Gastrocnemius medialis (tissue), 4 donors: Measurements from ENCODE around the gene ETV6. TPM values are rescaled to one million over a fixed set of nuclear protein-coding genes. Genes with fewer than 3 reads are reported as not detected.

Experiments used
- ATAC-seq, 2 donors: fragments of 150-250 bp; one replicate each; pipeline ENCODE4 v1.9.1; 2016
- DNase-seq, 2 donors: peaks; one replicate each; pipeline ENCODE4 v3.0.0-alpha.2; 2019
- H3K27ac ChIP-seq, 4 donors: fragments of 200-600 bp; sonication (generic); 1 replicate in 1 of 4; 2 replicates in 3 of 4; pipeline ENCODE4 v1.5.1; 2016 to 2018; ENCODE audit warnings: mild to moderate bottlenecking in 2 of 4, moderate library complexity in 1 of 4
- H3K27me3 ChIP-seq, 3 donors: fragments of 200-600 bp; sonication (generic) in 2 of 3; 1 replicate in 1 of 3; 2 replicates in 2 of 3; pipeline versions ENCODE4 v1.5.1 to v1.6.0; 2016 to 2019; ENCODE audit warnings: mild to moderate bottlenecking in 1 of 3, moderate library complexity in 1 of 3
- H3K36me3 ChIP-seq, 2 donors: fragments of 200-600 bp; sonication (generic) in 1 of 2; one replicate each; pipeline ENCODE4 v1.5.1; 2017 to 2018
- H3K4me1 ChIP-seq, 2 donors: fragments of 200-600 bp; sonication (generic) in 1 of 2; one replicate each; pipeline ENCODE4 v1.5.1; 2016 to 2017; ENCODE audit warnings: mild to moderate bottlenecking in 2 of 2
- H3K4me3 ChIP-seq, 4 donors: fragments of 200-600 bp; sonication (generic) in 3 of 4; 1 replicate in 1 of 4; 2 replicates in 3 of 4; pipeline ENCODE4 v1.5.1; 2016 to 2019; ENCODE audit warnings: mild to moderate bottlenecking in 2 of 4
- H3K9me3 ChIP-seq, 3 donors: fragments of 200-600 bp; sonication (generic) in 2 of 3; 1 replicate in 1 of 3; 2 replicates in 2 of 3; pipeline ENCODE4 v1.5.1; 2016 to 2019
- POLR2A ChIP-seq, 2 donors: fragments of 450-650 bp; IDR thresholded peaks; one replicate each; pipeline ENCODE4 v1.6.1; 2017; ENCODE audit warnings: antibody characterized with exemption in 2 of 2, mild to moderate bottlenecking in 2 of 2, moderate library complexity in 2 of 2
- in situ Hi-C, 4 donors: fragments of 200-750 bp; cut with MboI; loops; one replicate each; pipeline versions ENCODE4 v1.15.0 to v1.8.0; 2017; ENCODE audit warnings: low sequenced_read_pairs in 4 of 4
- intact Hi-C: fragments of 100-400 bp; cut with DNase I; formaldehyde crosslinking; loops from one replicate; pipeline ENCODE4 v1.15.1; 2023; ENCODE audit warnings: low total_unique reads
- total RNA-seq, 4 donors: library from RNA; depleted of rRNA; stranded (reverse); fragments of >200 nt; gene quantifications; one replicate each; pipeline versions ENCODE4 v1.1.0 to v1.2.3, GENCODE V29; 2016
- TF ChIP-seq, protein P1 (sequence below), 5 experiments: fragments of 450-650 bp in 3 of 5; fragments of 200-600 bp in 2 of 5; sonication (generic) in 2 of 5; IDR thresholded peaks in 4 of 5; conservative IDR thresholded peaks in 1 of 5; 1 replicate in 4 of 5; 2 replicates in 1 of 5; pipeline ENCODE4 v1.5.1; 2016 to 2019; ENCODE audit warnings: antibody characterized with exemption in 5 of 5, mild to moderate bottlenecking in 3 of 5, moderate library complexity in 3 of 5

Gene ETV6
- total RNA-seq, 4 donors from 2014 or later, result 2.8 to 5.9 (median 3.3) TPM

DNA sequence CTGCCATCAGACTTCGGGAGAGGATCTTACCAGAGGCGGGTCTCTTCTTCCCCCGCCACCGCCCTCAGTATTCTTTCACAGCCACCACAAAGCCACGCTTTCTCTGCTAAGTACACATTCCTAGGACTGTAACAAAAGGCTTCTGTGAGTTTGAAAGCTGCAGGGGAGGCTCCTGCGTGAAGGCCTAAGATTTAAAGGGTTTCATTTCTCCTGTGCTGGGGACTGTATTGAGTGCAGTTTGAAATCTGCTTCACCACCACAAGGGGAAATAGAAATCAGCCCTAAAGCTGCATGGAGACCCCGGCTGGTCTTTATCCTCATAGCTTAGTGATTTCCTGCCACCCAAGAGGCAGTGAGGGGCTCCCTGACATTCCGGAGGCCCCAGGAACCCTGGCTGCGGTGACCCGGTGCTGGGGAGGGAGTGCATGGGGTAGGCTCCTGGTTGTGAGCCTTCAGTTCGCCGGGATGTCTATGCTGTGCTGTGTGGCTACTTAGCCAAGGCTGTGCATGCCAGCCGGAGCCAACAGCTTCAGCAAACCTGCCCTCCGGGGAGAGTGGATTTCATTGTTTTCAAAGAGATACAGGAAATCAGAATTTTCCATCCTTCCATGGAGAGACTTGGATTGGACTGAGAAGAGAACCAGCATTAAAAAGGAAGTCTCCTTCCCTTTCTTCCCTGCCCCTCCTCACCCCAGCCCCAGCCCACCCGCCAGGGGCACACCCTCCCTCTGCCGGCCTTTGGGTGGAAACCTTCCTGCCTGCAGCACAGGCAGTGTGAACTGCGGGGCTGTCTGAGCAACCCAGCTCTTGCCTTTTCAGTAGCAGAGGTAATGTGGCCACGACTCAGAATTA, 163.3 kb downstream of the ETV6 start:
- H3K4me3 ChIP-seq, result peak overlapping the region; percentile 7 to 39 (median 16)
- no peaks in the 10 kb centered on the region for H3K36me3 ChIP-seq
- in situ Hi-C loops (no loop called here), intact Hi-C loops (no loop called here)
- H3K27me3 ChIP-seq, result no peaks in the 10 kb centered on the region
- H3K4me1 ChIP-seq, result peaks cover 25 to 27% of the 10 kb centered on the region in 2 donors
- no peaks in the 10 kb centered on the region for H3K9me3 ChIP-seq
- TF ChIP-seq, protein P1, sequence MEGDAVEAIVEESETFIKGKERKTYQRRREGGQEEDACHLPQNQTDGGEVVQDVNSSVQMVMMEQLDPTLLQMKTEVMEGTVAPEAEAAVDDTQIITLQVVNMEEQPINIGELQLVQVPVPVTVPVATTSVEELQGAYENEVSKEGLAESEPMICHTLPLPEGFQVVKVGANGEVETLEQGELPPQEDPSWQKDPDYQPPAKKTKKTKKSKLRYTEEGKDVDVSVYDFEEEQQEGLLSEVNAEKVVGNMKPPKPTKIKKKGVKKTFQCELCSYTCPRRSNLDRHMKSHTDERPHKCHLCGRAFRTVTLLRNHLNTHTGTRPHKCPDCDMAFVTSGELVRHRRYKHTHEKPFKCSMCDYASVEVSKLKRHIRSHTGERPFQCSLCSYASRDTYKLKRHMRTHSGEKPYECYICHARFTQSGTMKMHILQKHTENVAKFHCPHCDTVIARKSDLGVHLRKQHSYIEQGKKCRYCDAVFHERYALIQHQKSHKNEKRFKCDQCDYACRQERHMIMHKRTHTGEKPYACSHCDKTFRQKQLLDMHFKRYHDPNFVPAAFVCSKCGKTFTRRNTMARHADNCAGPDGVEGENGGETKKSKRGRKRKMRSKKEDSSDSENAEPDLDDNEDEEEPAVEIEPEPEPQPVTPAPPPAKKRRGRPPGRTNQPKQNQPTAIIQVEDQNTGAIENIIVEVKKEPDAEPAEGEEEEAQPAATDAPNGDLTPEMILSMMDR (IDR thresholded peaks at IDR 0.05 in 4 of 5, conservative IDR thresholded peaks at IDR 0.05 in 1 of 5), result no peak
- no peak for TF ChIP-seq POLR2A (IDR thresholded peaks at IDR 0.05)
- DNase-seq (no peak), ATAC-seq (peak; percentile 36 to 57)
- peak overlapping the region; percentile 22 to 59 (median 48) for H3K27ac ChIP-seq

DNA sequence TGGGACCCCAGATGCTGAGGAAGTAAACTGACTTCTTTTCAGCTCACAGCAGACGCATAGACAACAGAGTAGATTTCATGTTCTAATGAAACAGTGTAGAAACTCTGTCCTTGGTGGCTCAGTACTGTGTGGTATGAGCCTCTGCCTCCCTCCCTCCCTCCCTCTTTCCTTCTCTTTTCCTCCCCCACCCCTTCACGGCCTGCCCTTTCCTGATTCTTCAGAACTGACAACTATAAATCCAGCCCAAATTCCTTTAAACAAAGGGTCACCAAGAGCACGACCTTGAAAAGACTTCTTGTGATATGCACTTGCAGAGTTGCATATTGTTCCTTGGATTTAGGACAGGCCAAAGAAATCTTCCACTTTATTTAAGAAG, 164.0 kb downstream of the ETV6 start:
- peak overlapping the region in 2 of 4 donors; percentile 23 to 39 for H3K4me3 ChIP-seq
- H3K27me3 ChIP-seq, result no peaks in the 10 kb centered on the region
- intact Hi-C loops, result no loop called here

DNA sequence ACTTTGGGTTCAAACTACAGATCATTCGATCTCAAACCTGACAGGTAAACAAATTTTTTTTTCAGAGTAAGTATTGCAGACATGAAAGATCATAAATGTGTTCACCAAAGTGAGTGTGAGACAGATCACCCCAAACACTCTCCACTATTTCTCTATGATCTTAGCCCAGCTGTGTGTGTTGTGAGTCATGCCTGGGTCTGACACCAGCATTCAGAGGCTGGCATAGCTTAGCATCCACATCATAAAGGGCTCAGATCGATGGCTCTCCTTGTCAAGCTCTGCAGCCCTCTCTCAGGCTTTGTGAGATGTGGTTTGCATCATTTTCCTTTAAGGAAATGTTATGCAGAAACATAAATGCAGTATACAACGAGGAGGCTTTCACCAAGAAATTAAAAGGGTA, 164.9 kb downstream of the ETV6 start:
- ATAC-seq, result no peak

More for the DNA sequence above, 164.0 kb downstream of the ETV6 start:
- DNase-seq (no peak), ATAC-seq (peak in 1 of 2 donors; percentile 25)
- TF ChIP-seq POLR2A (IDR thresholded peaks at IDR 0.05), result no peak
- TF ChIP-seq, protein P1 (IDR thresholded peaks at IDR 0.05 in 4 of 5, conservative IDR thresholded peaks at IDR 0.05 in 1 of 5), result no peak
- no peaks in the 10 kb centered on the region for H3K36me3 ChIP-seq
- peaks cover 25 to 27% of the 10 kb centered on the region in 2 donors for H3K4me1 ChIP-seq
- peak overlapping the region; percentile 22 to 59 (median 48) for H3K27ac ChIP-seq
- no peaks in the 10 kb centered on the region for H3K9me3 ChIP-seq
- in situ Hi-C loops, result no loop called here

DNA sequence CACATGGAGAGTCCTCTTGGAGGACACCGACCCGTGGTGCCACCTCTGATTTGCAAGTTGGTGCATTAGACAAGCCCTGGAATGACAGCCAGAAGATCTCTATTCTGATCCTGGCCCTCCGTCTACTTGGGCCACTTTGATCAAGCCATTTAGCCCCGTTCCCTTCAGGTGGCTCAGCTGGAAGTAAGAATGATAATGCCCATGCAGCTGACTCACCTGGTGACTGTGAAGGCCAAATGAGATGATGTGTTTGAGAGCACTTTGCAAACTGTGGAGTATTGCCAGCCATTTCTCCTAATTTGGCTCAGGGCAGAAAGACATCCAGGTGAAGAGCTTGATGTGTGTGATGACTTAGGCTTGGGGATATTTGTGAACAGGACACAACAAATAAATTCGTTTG, 165.9 kb downstream of the ETV6 start:
- Histone ChIP-seq H3K4me3 (no peak overlapping the region), H3K27ac (no peak overlapping the region), H3K36me3 (no peaks in the 10 kb centered on the region), H3K9me3 (no peaks in the 10 kb centered on the region), H3K27me3 (no peaks in the 10 kb centered on the region), H3K4me1 (peaks cover 25 to 27% of the 10 kb centered on the region in 2 donors)
- DNase-seq, result no peak
- in situ Hi-C loops, result no loop called here
- intact Hi-C loops, result no loop called here
- ATAC-seq, result no peak
- TF ChIP-seq POLR2A (IDR thresholded peaks at IDR 0.05), result no peak
- TF ChIP-seq, protein P1 (IDR thresholded peaks at IDR 0.05 in 4 of 5, conservative IDR thresholded peaks at IDR 0.05 in 1 of 5), result no peak

More for the DNA sequence above, 164.9 kb downstream of the ETV6 start:
- H3K9me3 ChIP-seq, result no peaks in the 10 kb centered on the region
- TF ChIP-seq, protein P1 (IDR thresholded peaks at IDR 0.05 in 4 of 5, conservative IDR thresholded peaks at IDR 0.05 in 1 of 5), result no peak
- H3K36me3 ChIP-seq, result no peaks in the 10 kb centered on the region
- DNase-seq, result no peak
- no peak overlapping the region for H3K27ac ChIP-seq
- peaks cover 25 to 27% of the 10 kb centered on the region in 2 donors for H3K4me1 ChIP-seq
- no peak overlapping the region for H3K4me3 ChIP-seq
- intact Hi-C loops, result no loop called here
- in situ Hi-C loops, result no loop called here
- H3K27me3 ChIP-seq, result no peaks in the 10 kb centered on the region
